Activated T-cell treated with anti-CD3 and anti-CD28 coated beads, Interleukin-2, amount 50 U/mL, for 72 hours (primary cell): ENCODE results near the gene SP9. TPM values are rescaled to one million over a fixed set of nuclear protein-coding genes. Genes with fewer than 3 reads are reported as not detected.

Source experiments
- ATAC-seq, 2 donors: fragments of 150-1000 bp; cut with Tn5 transposase; replicated peaks in 1 of 2; 2 replicates each; pipeline ENCODE4 v1.10.0; 2021; ENCODE audit warnings: moderate library complexity in 2 of 2, mild to moderate bottlenecking in 1 of 2
- DNase-seq, 2 donors: peaks; one replicate each; pipeline ENCODE4 v3.0.0; 2021 to 2022; ENCODE audit warnings: mixed read lengths in 1 of 2
- H3K27ac Mint-ChIP-seq: one replicate; pipeline ENCODE4 v1.8.0; 2022; ENCODE audit warnings: mild to moderate bottlenecking, moderate library complexity, mixed read lengths
- H3K27me3 Mint-ChIP-seq: one replicate; pipeline ENCODE4 v1.8.0; 2022; ENCODE audit warnings: low read depth, mixed read lengths
- H3K36me3 Mint-ChIP-seq, 2 donors: one replicate each; pipeline ENCODE4 v1.8.0; 2022; ENCODE audit warnings: mixed read lengths in 2 of 2, mild to moderate bottlenecking in 1 of 2; ENCODE audit not compliant: insufficient read depth in 2 of 2
- H3K4me1 Mint-ChIP-seq: one replicate; pipeline ENCODE4 v1.8.0; 2022; ENCODE audit warnings: low read depth, mixed read lengths
- H3K4me3 Mint-ChIP-seq, 2 donors: one replicate each; pipeline ENCODE4 v1.8.0; 2022; ENCODE audit warnings: mild to moderate bottlenecking in 2 of 2, mixed read lengths in 2 of 2, moderate library complexity in 2 of 2
- H3K9me3 Mint-ChIP-seq, 2 donors: one replicate each; pipeline ENCODE4 v1.8.0; 2022; ENCODE audit warnings: mixed read lengths in 2 of 2
- total RNA-seq, 2 donors: library from RNA; stranded (reverse); gene quantifications; one replicate each; pipeline ENCODE4 v1.2.3, GENCODE V29; 2022

Gene SP9
- total RNA-seq, 2 donors from 2014 or later, result not detected

DNA sequence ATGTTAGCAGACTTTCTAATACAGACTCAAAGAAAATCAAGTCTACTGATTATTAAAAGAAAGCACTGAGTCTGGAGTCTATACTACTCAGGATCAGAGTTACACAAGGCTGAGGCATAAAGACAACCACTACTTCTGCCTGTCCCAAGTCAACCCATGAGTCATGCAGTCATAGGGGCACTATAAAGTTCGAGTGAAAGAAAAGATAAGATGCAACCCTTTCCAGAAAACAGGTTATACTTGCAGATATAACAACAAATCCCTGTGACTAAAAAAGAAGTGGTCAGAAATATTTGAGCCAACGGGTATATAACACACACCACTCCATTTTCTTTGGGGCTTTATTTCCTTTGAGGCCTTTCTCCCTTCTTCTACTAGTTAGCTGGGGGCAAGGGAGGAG lies 42.2 kb downstream of the SP9 start:
- DNase-seq, result no peak
- H3K9me3 Mint-ChIP-seq, result no peaks in the 10 kb centered on the region
- H3K27me3 Mint-ChIP-seq, result no peaks in the 10 kb centered on the region
- H3K27ac Mint-ChIP-seq, result no peak overlapping the region
- H3K4me1 Mint-ChIP-seq, result no peaks in the 10 kb centered on the region
- H3K4me3 Mint-ChIP-seq, result no peak overlapping the region
- ATAC-seq, result no peak
- H3K36me3 Mint-ChIP-seq, result peaks cover 4 to 23% of the 10 kb centered on the region in 2 donors

DNA sequence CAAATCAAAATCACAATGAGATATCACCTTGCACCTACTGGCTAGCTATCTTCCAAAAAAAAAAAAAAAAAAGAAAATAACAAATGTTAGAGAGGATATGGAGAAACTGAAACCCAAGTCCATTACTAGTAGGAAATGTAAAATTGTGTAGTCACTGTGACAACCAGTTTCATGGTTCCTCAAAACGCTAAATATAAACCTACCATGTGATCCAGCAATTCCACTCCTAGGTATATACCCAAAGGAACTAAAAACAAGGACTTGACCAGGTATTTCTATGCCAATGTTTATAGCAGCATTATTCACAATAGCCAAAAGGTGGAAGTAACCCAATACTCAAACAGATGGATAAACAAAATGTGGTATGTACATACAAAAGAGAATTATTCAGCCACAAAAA lies 49.0 kb downstream of the SP9 start:
- H3K27me3 Mint-ChIP-seq, result no peaks in the 10 kb centered on the region
- H3K4me3 Mint-ChIP-seq, result no peak overlapping the region
- H3K4me1 Mint-ChIP-seq, result peaks cover 2% of the 10 kb centered on the region
- peak overlapping the region; percentile 81 for H3K27ac Mint-ChIP-seq
- peaks cover 2 to 12% of the 10 kb centered on the region in 2 donors for H3K36me3 Mint-ChIP-seq
- no peak for DNase-seq
- no peaks in the 10 kb centered on the region for H3K9me3 Mint-ChIP-seq
- no peak for ATAC-seq

DNA sequence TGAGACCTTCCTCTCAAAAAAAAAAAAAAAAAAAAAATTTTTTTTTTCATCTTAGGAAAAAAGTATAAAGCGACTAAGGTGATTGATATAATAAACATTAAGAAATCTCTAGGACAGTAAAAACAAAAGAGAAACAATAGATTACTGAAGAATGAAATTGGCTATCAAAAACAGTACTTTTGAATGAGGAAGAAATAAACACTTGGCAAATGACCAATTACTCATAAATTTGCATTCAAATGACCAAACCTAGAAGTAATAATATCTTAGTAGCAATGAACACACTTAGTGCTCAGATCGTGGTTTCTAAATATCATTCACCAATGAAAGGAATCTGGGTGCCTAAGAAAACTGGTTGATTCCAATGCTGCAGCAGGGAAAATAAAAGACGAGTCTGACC lies 50.4 kb downstream of the SP9 start:
- no peak overlapping the region for H3K27ac Mint-ChIP-seq
- H3K4me3 Mint-ChIP-seq, result no peak overlapping the region
- H3K36me3 Mint-ChIP-seq, result peaks cover 7 to 17% of the 10 kb centered on the region in 2 donors
- no peaks in the 10 kb centered on the region for H3K27me3 Mint-ChIP-seq
- no peak for DNase-seq
- ATAC-seq, result no peak
- peaks cover 12% of the 10 kb centered on the region for H3K4me1 Mint-ChIP-seq
- no peaks in the 10 kb centered on the region for H3K9me3 Mint-ChIP-seq

Other genes with a start within 250 kb of the SP9 start
- gene OLA1, start 86.4 kb upstream of the SP9 start, total RNA-seq, result 100 to 1,000 TPM in 1 of 2 donors, 10 to 100 TPM in 1; 89.2 to 100 TPM
- 10 to 100 TPM; 17.1 to 19.9 TPM for gene SCRN3, start 60.8 kb downstream of the SP9 start, total RNA-seq
- gene GPR155, start 152.1 kb downstream of the SP9 start, total RNA-seq, result 10 to 100 TPM; 12.6 to 13.5 TPM